A549 (cell line): ENCODE results near the gene PIH1D1. TPM values are rescaled to one million over a fixed set of nuclear protein-coding genes. Genes with fewer than 3 reads are reported as not detected.
A peak's percentile ranks its signal among the peaks of the same experiment; 100 is the strongest.

Experiments used
- ATAC-seq, 2 experiments: fragments of 200-7000 bp in 1 of 2; fragments of >200 bp in 1 of 2; cut with Nextera tagmentation in 1 of 2; cut with Tn5 transposase in 1 of 2; 3 replicates each; pipeline versions ENCODE4 v1.8.0 to v1.9.1; 2018 to 2020; ENCODE audit warnings: mild to moderate bottlenecking in 1 of 2, moderate library complexity in 1 of 2
- CTCF ChIA-PET: fragments of 300-600 bp; sonication (Branson Sonifier 250); formaldehyde crosslinking; extraction: SDS; loops from one replicate; lab custom pipeline; 2021; ENCODE audit warnings: antibody characterized with exemption, inconsistent platforms; lab: Yijun Ruan, JAX
- POLR2A ChIA-PET: fragments of 350-600 bp; formaldehyde crosslinking; extraction: SDS; loops from one replicate; lab custom pipeline; 2021; ENCODE audit warnings: antibody characterized with exemption, inconsistent platforms; lab: Yijun Ruan, JAX
- DNase-seq, 2 experiments: peaks; one replicate each; pipeline versions ENCODE4 v3.0.0 to v3.0.0-alpha.2; 2011 to 2016; ENCODE audit warnings: low read depth in 1 of 2, low spot score in 1 of 2
- FAIRE-seq: peaks from 2 replicates; lab custom pipeline; 2011; peaks lifted over from hg19 to GRCh38; lab: Jason Lieb, UNC
- H3K27ac ChIP-seq, 2 experiments: fragments of >200 bp; sonication (Bioruptor Twin); formaldehyde crosslinking; 3 replicates each; pipeline ENCODE4 v1.5.1; 2016 to 2017
- H3K4me1 ChIP-seq: fragments of >200 bp; sonication (Bioruptor Twin); formaldehyde crosslinking; 3 replicates; pipeline ENCODE4 v1.6.1; 2016
- H3K4me2 ChIP-seq: fragments of >200 bp; sonication (Bioruptor Twin); formaldehyde crosslinking; 3 replicates; pipeline ENCODE4 v1.6.1; 2016
- H3K4me3 ChIP-seq: fragments of >200 bp; sonication (Bioruptor Twin); formaldehyde crosslinking; 3 replicates; pipeline ENCODE4 v1.5.1; 2016
- H3K9me3 ChIP-seq: fragments of >200 bp; sonication (Bioruptor Twin); formaldehyde crosslinking; 3 replicates; pipeline ENCODE4 v1.6.1; 2016
- BCL3 ChIP-seq: fragments of >200 bp; sonication (Bioruptor Twin); formaldehyde crosslinking; IDR thresholded peaks from 3 replicates; pipeline ENCODE4 v1.6.1; 2016
- BHLHE40 ChIP-seq: IDR thresholded peaks from 2 replicates; pipeline ENCODE4 v1.6.1; 2012; ENCODE audit warnings: low read depth, low read length, inconsistent platforms
- CBX2 ChIP-seq: fragments of 200-600 bp; sonication (generic); IDR thresholded peaks from 2 replicates; pipeline ENCODE4 v1.6.1; 2016; ENCODE audit warnings: low read depth, mild to moderate bottlenecking, borderline replicate concordance
- CBX8 ChIP-seq: fragments of 200-600 bp; sonication (generic); IDR thresholded peaks from 2 replicates; pipeline ENCODE4 v1.6.1; 2016
- CHD4 ChIP-seq: fragments of 200-600 bp; sonication (generic); IDR thresholded peaks from 2 replicates; pipeline ENCODE4 v1.6.1; 2016; ENCODE audit warnings: antibody characterized with exemption, mild to moderate bottlenecking, borderline replicate concordance
- E2F6 ChIP-seq: IDR thresholded peaks from 2 replicates; pipeline ENCODE4 v1.6.1; 2012; ENCODE audit warnings: low read depth, borderline replicate concordance
- EP300 ChIP-seq, 2 experiments: fragments of >200 bp; sonication (Bioruptor Twin); formaldehyde crosslinking; IDR thresholded peaks; 2 replicates in 1 of 2; 3 replicates in 1 of 2; pipeline ENCODE4 v1.6.1; 2016 to 2017
- FOSB ChIP-seq: fragments of 250-450 bp; sonication (Bioruptor Pico); IDR thresholded peaks from 2 replicates; pipeline ENCODE4 v1.5.0; 2020; ENCODE audit warnings: mild to moderate bottlenecking, moderate library complexity
- FOXS1 ChIP-seq: fragments of 250-450 bp; sonication (Bioruptor Pico); IDR thresholded peaks from 2 replicates; pipeline ENCODE4 v1.5.0; 2020; ENCODE audit warnings: mild to moderate bottlenecking, moderate library complexity
- GATA3 ChIP-seq: IDR thresholded peaks from 2 replicates; pipeline ENCODE4 v1.6.1; 2012; ENCODE audit warnings: borderline replicate concordance
- HDAC2 ChIP-seq: fragments of 200-600 bp; sonication (generic); IDR thresholded peaks from 2 replicates; pipeline ENCODE4 v1.6.1; 2016
- HEYL ChIP-seq: fragments of 250-450 bp; sonication (Bioruptor Pico); IDR thresholded peaks from 2 replicates; pipeline ENCODE4 v1.8.0; 2021; ENCODE audit warnings: mild to moderate bottlenecking, moderate library complexity
- JUN ChIP-seq, 2 experiments: fragments of >200 bp; sonication (Bioruptor Twin); formaldehyde crosslinking; IDR thresholded peaks; 2 replicates in 1 of 2; 3 replicates in 1 of 2; pipeline ENCODE4 v1.6.1; 2016 to 2017
- JUNB ChIP-seq: fragments of >200 bp; sonication (Bioruptor Twin); formaldehyde crosslinking; IDR thresholded peaks from 2 replicates; pipeline ENCODE4 v1.6.1; 2016
- KDM5A ChIP-seq: fragments of 200-600 bp; sonication (generic); IDR thresholded peaks from 2 replicates; pipeline ENCODE4 v1.6.1; 2016; ENCODE audit warnings: antibody characterized with exemption, mild to moderate bottlenecking
- MAX ChIP-seq: IDR thresholded peaks from 2 replicates; pipeline ENCODE4 v1.6.1; 2012
- MAZ ChIP-seq: fragments of 150-350 bp; IDR thresholded peaks from 2 replicates; pipeline ENCODE4 v1.6.1; 2014; ENCODE audit warnings: antibody characterized with exemption, low read depth, low read length, borderline replicate concordance
- MYC ChIP-seq: IDR thresholded peaks from 2 replicates; pipeline ENCODE4 v1.6.1; 2012; ENCODE audit warnings: mild to moderate bottlenecking, inconsistent platforms, low read length, improper control_type of control experiment, borderline replicate concordance
- NFE2L2 ChIP-seq: fragments of 150-350 bp; conservative IDR thresholded peaks from 2 replicates; pipeline ENCODE4 v1.6.1; 2014; ENCODE audit warnings: low read length
- PBX3 ChIP-seq: IDR thresholded peaks from 2 replicates; pipeline ENCODE4 v1.6.1; 2012
- PHF8 ChIP-seq: fragments of 200-600 bp; sonication (generic); IDR thresholded peaks from 2 replicates; pipeline ENCODE4 v1.6.1; 2016; ENCODE audit warnings: low read depth, mild to moderate bottlenecking, antibody characterized with exemption, moderate library complexity, borderline replicate concordance
- RFX5 ChIP-seq: fragments of 450-650 bp; IDR thresholded peaks from 2 replicates; pipeline ENCODE4 v1.7.1; 2014; ENCODE audit warnings: antibody characterized with exemption, mild to moderate bottlenecking, moderate library complexity
- RNF2 ChIP-seq: fragments of 200-600 bp; sonication (generic); IDR thresholded peaks from 2 replicates; pipeline ENCODE4 v1.6.1; 2016; ENCODE audit warnings: low read depth, mild to moderate bottlenecking, antibody characterized with exemption, moderate library complexity, borderline replicate concordance
- SMC3 ChIP-seq: fragments of >200 bp; sonication (Bioruptor Twin); formaldehyde crosslinking; IDR thresholded peaks from 3 replicates; pipeline ENCODE4 v1.6.1; 2018; ENCODE audit warnings: inconsistent platforms
- SREBF2 ChIP-seq: fragments of 450-650 bp; IDR thresholded peaks from 2 replicates; pipeline ENCODE4 v1.6.1; 2014; ENCODE audit warnings: mild to moderate bottlenecking, moderate library complexity
- TFCP2L1 ChIP-seq: fragments of 250-450 bp; sonication (Bioruptor Pico); IDR thresholded peaks from 2 replicates; pipeline ENCODE4 v1.5.0; 2021; ENCODE audit warnings: mild to moderate bottlenecking
- USF2 ChIP-seq: fragments of 450-650 bp; IDR thresholded peaks from 2 replicates; pipeline ENCODE4 v1.6.1; 2014; ENCODE audit warnings: antibody characterized with exemption
- ZNF302 ChIP-seq: fragments of 250-450 bp; sonication (Bioruptor Pico); IDR thresholded peaks from 2 replicates; pipeline ENCODE4 v1.9.0; 2021; ENCODE audit warnings: inconsistent platforms, mild to moderate bottlenecking, moderate library complexity
- ZSCAN20 ChIP-seq: fragments of 250-450 bp; sonication (Bioruptor Pico); IDR thresholded peaks from 2 replicates; pipeline ENCODE4 v1.8.0; 2022; ENCODE audit warnings: mild to moderate bottlenecking, moderate library complexity
- whole genome bisulfite sequencing: methylation state at CpG from one replicate; pipeline ENCODE4 v1.1.6; 2017; ENCODE audit errors: missing lambda C conversion rate; 5-methylcytosine and 5-hydroxymethylcytosine counted together
- polyA plus RNA-seq, 4 experiments: library from polyadenylated mRNA; depleted of rRNA in 3 of 4; stranded (reverse); fragments of >200 nt; fragmentation: RNase III in 1 of 4; extraction: RNeasy Plus Mini Kit Qiagen cat#74134 plus additional on column Dnase treatment in 1 of 4; gene quantifications; 2 replicates in 3 of 4; 3 replicates in 1 of 4; pipeline ENCODE4 v1.2.3, GENCODE V29; 2011 to 2017

PIH1D1 gene
- polyA plus RNA-seq, 2 of the 4 experiments (the other 2 are of a cell fraction) = 89.7 to 114 TPM

GRCh38 chr19:49427855-49428546 is 23.6 kb downstream of the PIH1D1 start:
- Histone ChIP-seq H3K9me3 (no peaks in the 10 kb centered on the region; the same call in 2 of the 3 replicates), H3K27ac (peak overlapping the region; percentile 33 to 66; a peak in 4 of 6 replicates), H3K4me2 (peak overlapping the region; percentile 98), H3K4me3 (peak overlapping the region; percentile 39), H3K4me1 (peaks cover 30% of the 10 kb centered on the region)
- DNase-seq = peak in 1 of 2 experiments; percentile 62
- POLR2A ChIA-PET = no interaction called here
- peak; percentile 45 to 68; a peak in 5 of 6 replicates for ATAC-seq
- TF ChIP-seq EP300 (IDR thresholded peaks at IDR 0.05) = no peak
- no peak for TF ChIP-seq BHLHE40
- TF ChIP-seq MAX = peak; percentile 85
- TF ChIP-seq USF2 = peak; percentile 21; the same call in 1 of the 2 replicates
- TF ChIP-seq FOSB (CRISPR knock-in tag) = no peak
- TF ChIP-seq ZNF302 (CRISPR knock-in tag) = no peak
- no peak for TF ChIP-seq NFE2L2
- TF ChIP-seq FOXS1 (CRISPR knock-in tag) = no peak
- peak; percentile 71 for TF ChIP-seq E2F6
- TF ChIP-seq RNF2 = no peak
- no peak for TF ChIP-seq MAZ
- TF ChIP-seq KDM5A = no peak
- TF ChIP-seq PBX3 = no peak
- TF ChIP-seq HEYL (CRISPR knock-in tag) = no peak
- WGBS = 9% methylated on average over 44 of the region's 45 CpGs
- FAIRE-seq = no peak
- CTCF ChIA-PET = interaction anchor here (1.3 to 13.8 kb wide), 7 partner anchors 8 to 36 kb away, joined by 3 to 141 read pairs (median 7); no protein-coding TSS in a partner anchor

- H3K4me3 ChIP-seq = peak overlapping the region; percentile 39; the same call in 1 of the 3 replicates
- DNase-seq = no peak
- H3K27ac ChIP-seq = peak overlapping the region in 1 of 2 experiments; percentile 66; a peak in 3 of 6 replicates
- no peak for TF ChIP-seq SMC3
- TF ChIP-seq HDAC2 = no peak
- no peak for TF ChIP-seq BHLHE40
- TF ChIP-seq BCL3 = no peak
- TF ChIP-seq CBX2 = no peak
- no peak for TF ChIP-seq USF2
- no peak for TF ChIP-seq PHF8
- no peak for TF ChIP-seq MYC
- no peak for TF ChIP-seq EP300 (IDR thresholded peaks at IDR 0.05)
- no peak for TF ChIP-seq JUNB
- TF ChIP-seq JUN (IDR thresholded peaks at IDR 0.05) = no peak
- TF ChIP-seq TFCP2L1 (CRISPR knock-in tag) = no peak
- TF ChIP-seq GATA3 = no peak
- no peak for TF ChIP-seq RFX5
- TF ChIP-seq SREBF2 = no peak
- no peak for TF ChIP-seq ZSCAN20 (CRISPR knock-in tag)
- TF ChIP-seq CBX8 = no peak
- no peak for TF ChIP-seq RNF2
- no peak for TF ChIP-seq FOXS1 (CRISPR knock-in tag)
- TF ChIP-seq CHD4 = no peak
- TF ChIP-seq, all 56 proteins: peak for 0
- ChIA-PET POLR2A (no interaction called here), CTCF (interaction anchor here (0.7 to 13.8 kb wide), 8 partner anchors 9 to 120 kb away, joined by 3 to 141 read pairs (median 6); no protein-coding TSS in a partner anchor)
- no peak for ATAC-seq
- WGBS = 65% methylated on average over 7 of the region's 12 CpGs
- Histone ChIP-seq H3K4me2 (peak overlapping the region; percentile 98), H3K9me3 (no peaks in the 10 kb centered on the region; the same call in 2 of the 3 replicates), H3K4me1 (peaks cover 35% of the 10 kb centered on the region)
- no peak for FAIRE-seq
Measured at GRCh38 chr19:49427339-49427738, 24.3 kb downstream of the PIH1D1 start.
